ENCODE results near the gene RCCD1. TPM values are rescaled to one million over a fixed set of nuclear protein-coding genes. Genes with fewer than 3 reads are reported as not detected.
"Not testable (repeated sequence)": the region's sequence is repeated elsewhere in the genome, so short reads cannot be mapped to it uniquely, and the experiment has no call there.

RCCD1 gene
- total RNA-seq, 1 donor from 2014 or later = 10.8 TPM

- intact Hi-C loops (cut with DNase I) = no loop called here
Measured at GRCh38 chr15:90916461-90916860, 38.2 kb upstream of the RCCD1 start.

DNA sequence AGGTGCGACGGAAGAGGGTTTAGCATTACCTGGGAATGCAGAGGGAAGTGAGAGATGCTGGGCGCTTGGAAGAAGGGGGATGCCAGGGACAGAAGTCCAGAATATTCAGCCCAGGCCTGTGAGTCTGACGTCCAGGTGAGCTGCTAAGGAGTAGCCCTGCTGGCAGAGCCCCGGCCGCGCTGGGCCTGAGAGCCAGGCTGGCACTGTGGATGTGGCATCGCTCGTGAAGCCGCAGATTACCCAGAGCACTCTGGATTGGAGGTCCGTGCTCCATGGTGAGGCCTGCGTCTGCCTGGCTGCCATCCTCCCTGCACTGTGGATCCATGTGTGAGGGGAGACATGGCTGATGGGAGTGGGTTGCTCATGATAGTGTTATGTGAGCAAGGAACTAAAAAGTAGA is 37.1 kb upstream of the RCCD1 start:
- no peak for DNase-seq (ENCODE audit: low spot score)
- intact Hi-C loops (cut with DNase I) = no loop called here

More at GRCh38 chr15:90916461-90916860, 38.2 kb upstream of the RCCD1 start:
- no peak for DNase-seq (ENCODE audit: low spot score)

DNA sequence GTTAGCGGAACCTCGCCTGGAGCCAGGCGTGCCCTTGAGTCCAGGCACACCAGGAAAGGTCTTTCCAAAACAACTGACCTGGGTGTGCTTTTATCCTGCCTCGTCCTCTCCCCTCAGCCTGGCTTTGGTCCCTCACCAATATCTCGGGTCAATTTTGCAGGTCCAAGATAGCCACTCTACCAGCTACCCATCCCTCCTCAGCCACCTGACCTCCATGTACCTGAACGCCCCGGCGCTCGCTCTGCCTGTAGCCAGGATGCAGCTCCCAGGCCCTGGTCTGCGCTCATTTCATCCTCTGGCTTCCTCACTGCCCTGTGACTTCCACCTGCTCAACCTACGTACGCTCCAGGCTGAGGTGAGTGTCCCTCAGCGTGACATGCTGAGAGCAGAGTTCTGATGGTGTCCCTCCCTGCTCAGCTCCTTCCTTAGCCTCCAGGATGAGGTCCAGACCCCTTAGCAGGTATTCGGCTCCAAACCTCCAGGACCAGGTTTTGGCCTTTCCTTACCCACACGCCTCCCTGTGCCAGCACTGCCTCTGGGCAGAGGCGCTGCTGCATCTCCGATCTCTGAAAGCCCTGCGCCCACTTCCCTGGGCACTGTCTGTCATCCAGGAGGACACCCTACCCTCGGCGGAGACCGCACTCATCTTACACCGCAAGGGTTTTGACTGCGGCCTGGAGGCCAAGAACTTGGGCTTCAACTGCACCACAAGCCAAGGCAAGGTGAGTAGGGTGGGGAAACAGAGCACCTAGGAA is 36.5 kb upstream of the RCCD1 start:
- no peak for DNase-seq (ENCODE audit: low spot score)
- intact Hi-C loops (cut with DNase I) = no loop called here

DNA sequence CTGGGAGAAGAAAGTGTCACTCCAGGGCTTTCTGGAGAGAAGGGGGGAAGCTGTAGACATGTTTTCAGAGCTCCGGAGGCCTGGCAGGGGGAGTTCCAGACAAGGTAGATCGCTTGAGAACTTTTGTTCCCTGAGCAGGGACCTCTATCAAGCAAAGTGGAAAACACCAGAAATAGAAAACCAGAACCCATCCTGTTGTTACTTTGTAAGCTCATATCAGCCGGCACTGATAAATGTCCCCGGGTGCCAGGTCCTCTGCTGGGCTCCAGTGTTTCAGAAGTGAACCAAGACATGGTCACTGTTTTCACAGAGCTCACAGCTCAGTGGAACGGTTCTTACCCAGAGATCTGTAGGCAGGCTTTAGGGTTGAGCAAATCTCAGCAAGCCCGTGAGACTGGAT is 35.8 kb upstream of the RCCD1 start:
- DNase-seq (ENCODE audit: low spot score) = no peak
- intact Hi-C loops (cut with DNase I) = no loop called here

DNA sequence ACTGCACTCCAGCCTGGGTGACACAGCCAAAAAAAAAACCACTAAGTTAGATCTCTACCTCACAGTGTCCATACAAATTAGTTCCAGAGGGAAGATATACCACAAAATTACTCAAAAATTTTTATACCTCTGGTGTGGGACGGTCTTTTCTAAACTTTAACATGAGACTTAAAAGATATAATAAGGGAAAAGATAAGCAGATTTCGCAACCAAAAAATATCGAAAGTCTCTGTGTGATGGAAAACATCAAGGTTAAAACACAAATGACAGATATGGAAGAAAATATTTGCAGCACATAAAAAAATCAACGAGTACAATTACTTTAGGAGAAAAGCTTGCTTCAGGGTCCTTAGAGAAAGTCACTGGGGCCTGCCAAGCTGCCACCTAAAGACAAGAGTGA is 32.8 kb upstream of the RCCD1 start:
- no peak for DNase-seq (ENCODE audit: low spot score)
- intact Hi-C loops (cut with DNase I) = no loop called here

DNA sequence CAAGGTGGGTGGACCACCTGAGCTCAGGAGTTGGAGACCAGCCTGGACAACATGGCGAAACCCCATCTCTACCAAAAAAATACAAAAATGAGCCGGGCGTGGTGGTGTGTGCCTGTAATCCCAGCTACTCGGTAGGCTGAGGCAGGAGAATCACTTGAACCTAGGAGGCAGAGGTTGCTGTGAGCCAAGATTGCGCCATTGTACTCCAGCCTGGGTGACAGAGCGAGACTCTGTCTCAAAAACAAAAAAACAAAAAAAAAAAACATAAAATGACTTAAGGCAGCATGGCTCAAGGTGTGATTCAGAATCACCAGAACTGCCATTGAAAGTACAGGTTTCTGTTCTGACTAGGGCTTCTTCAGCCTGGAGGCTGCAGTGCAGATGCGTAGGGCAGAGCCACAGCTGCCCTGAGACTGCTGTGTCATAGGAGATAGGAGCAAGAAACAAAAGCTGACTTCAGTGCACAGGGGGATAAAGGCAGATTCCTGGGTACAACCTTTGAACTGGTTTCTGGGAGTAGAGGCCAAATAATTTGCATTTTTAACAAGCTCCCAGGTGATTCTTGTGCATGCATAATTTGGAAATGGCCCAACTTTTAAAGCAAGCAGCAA is 31.9 kb upstream of the RCCD1 start:
- intact Hi-C loops (cut with DNase I); DNase-seq (ENCODE audit: low spot score): not testable (repeated sequence)

GRCh38 chr15:90924375-90924774 is 30.3 kb upstream of the RCCD1 start:
- intact Hi-C loops (cut with DNase I) = no loop called here

DNA sequence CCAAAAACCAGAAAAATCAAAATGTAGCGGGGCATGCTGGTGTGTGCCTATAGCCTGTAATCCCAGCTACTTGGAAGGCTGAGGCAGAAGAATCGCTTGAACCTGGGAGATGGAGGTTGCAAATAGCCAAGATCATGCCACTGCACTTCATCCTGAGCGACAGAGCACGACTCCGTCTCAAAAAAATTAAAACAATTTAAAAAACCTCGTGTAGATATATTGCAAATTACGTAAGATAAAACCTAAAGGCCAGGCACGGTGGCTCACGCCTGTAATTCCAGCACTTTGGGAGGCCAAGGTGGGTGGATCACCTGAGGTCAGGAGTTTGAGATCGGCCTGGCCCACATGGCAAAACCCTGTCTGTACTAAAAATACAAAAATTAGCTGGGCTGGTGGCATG is 27.9 kb upstream of the RCCD1 start:
- DNase-seq (ENCODE audit: low spot score); intact Hi-C loops (cut with DNase I): not testable (repeated sequence)

More at GRCh38 chr15:90924375-90924774, 30.3 kb upstream of the RCCD1 start:
- DNase-seq (ENCODE audit: low spot score) = no peak

DNA sequence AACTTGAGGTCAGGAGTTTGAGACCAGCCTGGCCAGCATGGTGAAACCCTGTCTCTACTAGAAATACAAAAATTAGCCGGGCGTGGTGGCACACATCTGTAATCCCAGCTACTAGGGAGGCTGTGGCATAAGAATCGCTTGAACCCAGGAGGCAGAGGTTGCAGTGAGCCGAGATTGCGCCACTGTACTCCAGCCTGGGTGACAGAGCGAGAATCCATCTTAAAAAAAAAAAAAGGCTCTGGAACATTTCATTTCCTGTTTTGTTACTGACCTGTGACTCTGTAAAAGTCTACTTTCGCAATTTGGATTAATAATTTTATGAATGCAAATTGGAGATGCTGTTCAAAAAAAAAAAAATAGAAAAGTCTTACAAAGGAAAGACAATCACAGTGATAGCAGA is 26.6 kb upstream of the RCCD1 start:
- DNase-seq (ENCODE audit: low spot score); intact Hi-C loops (cut with DNase I): not testable (repeated sequence)

- intact Hi-C loops (cut with DNase I) = loop anchor here (5.0 kb wide), 1 partner anchor 282 kb away; no protein-coding TSS in a partner anchor
- DNase-seq (ENCODE audit: low spot score) = no peak
Measured at GRCh38 chr15:90929246-90930019, 25.3 kb upstream of the RCCD1 start.

DNA sequence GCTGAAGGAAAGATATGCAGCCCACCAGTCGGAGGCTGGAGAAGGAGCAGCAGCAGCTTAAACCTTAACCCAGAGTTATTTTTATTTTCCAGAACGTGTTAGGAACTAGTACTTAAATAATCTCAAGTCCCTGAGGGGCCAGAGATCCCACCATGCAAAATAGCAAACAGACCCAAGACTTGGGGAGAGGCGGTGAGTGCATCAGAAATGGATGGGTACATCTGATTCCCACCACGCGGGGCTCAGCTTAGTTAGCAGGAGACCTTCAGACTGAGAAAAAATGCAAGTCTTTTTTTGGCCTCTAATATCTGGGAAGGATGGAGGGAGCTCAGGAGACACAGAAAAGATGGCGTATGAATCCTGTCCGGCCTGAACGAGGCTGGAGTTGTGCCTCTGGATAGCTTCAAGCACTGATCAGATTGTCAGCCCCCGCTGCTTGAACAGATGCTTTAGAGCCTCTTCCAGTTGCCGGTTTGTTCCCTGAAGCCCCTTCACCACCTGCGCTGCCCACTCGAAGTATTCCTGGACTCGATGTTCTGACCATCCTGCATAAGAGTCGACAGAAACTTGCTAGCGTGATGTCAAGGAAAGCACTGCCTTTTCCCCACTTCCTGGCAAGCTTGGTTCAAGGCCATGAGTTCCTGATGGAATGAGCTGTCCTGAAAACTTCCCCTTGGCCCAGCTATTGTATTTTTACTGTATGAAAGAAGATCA is 23.7 kb upstream of the RCCD1 start:
- intact Hi-C loops (cut with DNase I) = loop anchor here (5.0 kb wide), 1 partner anchor 284 kb away; no protein-coding TSS in a partner anchor
- DNase-seq (ENCODE audit: low spot score) = no peak

DNA sequence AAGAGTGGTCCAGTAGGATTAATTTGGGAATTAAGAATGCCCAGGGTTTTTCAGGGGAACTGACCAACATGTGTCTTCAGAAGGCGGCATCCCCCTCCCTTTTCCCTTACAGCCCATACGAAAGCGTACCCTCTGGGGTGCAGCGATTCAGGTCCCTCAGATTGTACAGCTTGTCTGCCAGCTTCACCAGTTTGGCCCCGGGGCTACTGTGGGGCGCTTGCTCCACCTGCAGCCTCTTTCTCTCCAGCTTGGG is 23.2 kb upstream of the RCCD1 start:
- DNase-seq (ENCODE audit: low spot score) = no peak
- intact Hi-C loops (cut with DNase I) = loop anchor here (5.0 kb wide), 1 partner anchor 284 kb away; no protein-coding TSS in a partner anchor

- DNase-seq (ENCODE audit: low spot score) = peak; percentile 97
- intact Hi-C loops (cut with DNase I) = loop anchor here (1.0 to 5.0 kb wide), 2 partner anchors 30 to 285 kb away; no protein-coding TSS in a partner anchor
Measured at GRCh38 chr15:90931828-90932659, 22.6 kb upstream of the RCCD1 start, which contains the start of gene HDDC3. Gene HDDC3 (minus strand): TSS chr15:90932549. CDS start chr15:90932540, 9 bp downstream.

DNA sequence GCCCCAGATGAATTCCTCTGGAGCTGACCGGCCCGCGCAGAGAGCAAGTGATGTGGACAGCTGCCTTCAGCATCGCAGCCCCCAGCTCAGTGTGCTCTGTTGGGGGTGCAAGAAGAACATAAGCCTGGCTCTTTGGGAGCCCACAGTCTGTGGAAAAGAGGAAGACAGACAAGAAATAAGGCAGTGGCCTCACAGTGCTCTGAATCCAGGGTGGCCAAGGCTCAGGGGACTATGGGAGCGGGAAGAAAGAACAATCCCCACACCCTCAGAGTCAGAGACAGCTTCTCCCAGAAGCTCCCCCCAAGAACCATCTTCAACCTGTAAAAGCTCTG is 22.1 kb upstream of the RCCD1 start:
- no peak for DNase-seq (ENCODE audit: low spot score)
- intact Hi-C loops (cut with DNase I) = loop anchor here (1.0 to 5.0 kb wide), 2 partner anchors 30 to 285 kb away; no protein-coding TSS in a partner anchor

DNA sequence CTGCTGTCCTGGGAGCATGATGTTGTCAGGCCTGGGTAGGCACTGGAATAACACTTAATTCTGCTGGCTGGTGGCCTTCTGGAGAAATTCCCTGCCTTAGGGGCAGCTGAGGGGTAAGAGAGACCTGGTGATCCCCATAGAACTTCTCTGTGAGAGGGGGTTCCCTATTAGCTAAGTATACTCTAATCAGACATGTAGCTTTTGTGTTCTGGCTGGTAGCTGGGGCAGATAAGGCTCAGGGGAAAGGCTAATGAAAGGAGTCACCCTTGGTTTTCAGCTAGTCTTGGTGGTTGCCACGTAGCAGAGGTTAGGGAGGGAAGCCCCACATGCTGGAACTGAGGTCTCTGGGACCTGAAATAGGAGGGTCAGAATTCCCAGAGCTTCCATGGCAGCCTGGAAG is 21.4 kb upstream of the RCCD1 start:
- intact Hi-C loops (cut with DNase I) = loop anchor here (5.0 kb wide), 1 partner anchor 286 kb away; no protein-coding TSS in a partner anchor
- no peak for DNase-seq (ENCODE audit: low spot score)

- peak; percentile 94 for DNase-seq (ENCODE audit: low spot score)
- intact Hi-C loops (cut with DNase I) = loop anchor here (5.0 kb wide), 1 partner anchor 287 kb away; no protein-coding TSS in a partner anchor
Measured at GRCh38 chr15:90934256-90934948, 20.3 kb upstream of the RCCD1 start.

GRCh38 chr15:90934949-90935751 is 19.5 kb upstream of the RCCD1 start, which contains the start of gene UNC45A:
Gene UNC45A (plus strand): TSS chr15:90935285. CDS start chr15:90935325, 40 bp downstream.
- peak; percentile 98 for DNase-seq (ENCODE audit: low spot score)
- intact Hi-C loops (cut with DNase I) = loop anchor here (5.0 kb wide), 1 partner anchor 288 kb away; no protein-coding TSS in a partner anchor
